ENCODE data around the gene IL4R. TPM values are rescaled to one million over a fixed set of nuclear protein-coding genes. Genes with fewer than 3 reads are reported as not detected.

IL4R gene
- total RNA-seq, 1 donor from 2014 or later = 45.7 TPM

GRCh38 chr16:27303256-27304100, 10.3 kb upstream of the IL4R start:
- H3K9me3 Mint-ChIP-seq (ENCODE audit: unreplicated experiment) = no peaks in the 10 kb centered on the region
- no peak for DNase-seq (ENCODE audit: low spot score)
- peaks cover 16% of the 10 kb centered on the region for H3K4me1 Mint-ChIP-seq (ENCODE audit: unreplicated experiment)
- H3K27ac Mint-ChIP-seq (ENCODE audit: unreplicated experiment) = no peak overlapping the region
- H3K27me3 Mint-ChIP-seq (ENCODE audit: unreplicated experiment) = peaks cover 2% of the 10 kb centered on the region
- TF ChIP-seq CTCF (IDR thresholded peaks at IDR 0.05; ENCODE audit: unreplicated experiment) = no peak
- no peak overlapping the region for H3K4me3 Mint-ChIP-seq (ENCODE audit: unreplicated experiment)
- no peaks in the 10 kb centered on the region for H3K36me3 Mint-ChIP-seq (ENCODE audit: low read depth, unreplicated experiment)

GRCh38 chr16:27304102-27304501, 9.7 kb upstream of the IL4R start:
- no peak for TF ChIP-seq CTCF (IDR thresholded peaks at IDR 0.05; ENCODE audit: unreplicated experiment)
- Mint-ChIP-seq H3K9me3 (ENCODE audit: unreplicated experiment) (no peaks in the 10 kb centered on the region), H3K27ac (ENCODE audit: unreplicated experiment) (no peak overlapping the region), H3K4me3 (ENCODE audit: unreplicated experiment) (no peak overlapping the region), H3K27me3 (ENCODE audit: unreplicated experiment) (peaks cover 2% of the 10 kb centered on the region), H3K36me3 (ENCODE audit: low read depth, unreplicated experiment) (no peaks in the 10 kb centered on the region), H3K4me1 (ENCODE audit: unreplicated experiment) (peaks cover 16% of the 10 kb centered on the region)
- DNase-seq (ENCODE audit: low spot score) = no peak

- Mint-ChIP-seq H3K36me3 (ENCODE audit: low read depth, unreplicated experiment) (no peaks in the 10 kb centered on the region), H3K27ac (ENCODE audit: unreplicated experiment) (peak overlapping the region; percentile 43), H3K27me3 (ENCODE audit: unreplicated experiment) (peaks cover 2% of the 10 kb centered on the region), H3K4me3 (ENCODE audit: unreplicated experiment) (no peak overlapping the region), H3K9me3 (ENCODE audit: unreplicated experiment) (no peaks in the 10 kb centered on the region), H3K4me1 (ENCODE audit: unreplicated experiment) (peaks cover 16% of the 10 kb centered on the region)
- no peak for DNase-seq (ENCODE audit: low spot score)
- TF ChIP-seq CTCF (IDR thresholded peaks at IDR 0.05; ENCODE audit: unreplicated experiment) = no peak
Measured at GRCh38 chr16:27304881-27305745, 8.7 kb upstream of the IL4R start.

GRCh38 chr16:27305839-27306442, 7.8 kb upstream of the IL4R start:
- Mint-ChIP-seq H3K4me1 (ENCODE audit: unreplicated experiment) (peaks cover 20% of the 10 kb centered on the region), H3K27me3 (ENCODE audit: unreplicated experiment) (peaks cover 3% of the 10 kb centered on the region), H3K27ac (ENCODE audit: unreplicated experiment) (no peak overlapping the region), H3K4me3 (ENCODE audit: unreplicated experiment) (no peak overlapping the region), H3K36me3 (ENCODE audit: low read depth, unreplicated experiment) (no peaks in the 10 kb centered on the region), H3K9me3 (ENCODE audit: unreplicated experiment) (no peaks in the 10 kb centered on the region)
- TF ChIP-seq CTCF (IDR thresholded peaks at IDR 0.05; ENCODE audit: unreplicated experiment) = no peak
- DNase-seq (ENCODE audit: low spot score) = no peak
